Kidney epithelial cell (primary cell): Measurements from ENCODE around the gene PSMC3. TPM values are rescaled to one million over a fixed set of nuclear protein-coding genes. Genes with fewer than 3 reads are reported as not detected.
"Not testable (repeated sequence)": the region's sequence is repeated elsewhere in the genome, so short reads cannot be mapped to it uniquely, and the experiment has no call there.

Experiments
- DNase-seq: peaks from one replicate; pipeline ENCODE4 v3.0.0-alpha.2; 2010; ENCODE audit warnings: low read depth
- H3K27me3 ChIP-seq: 2 replicates; pipeline ENCODE4 v1.6.0; 2011; ENCODE audit warnings: low read length; ENCODE audit not compliant: control insufficient read depth, insufficient read depth
- H3K36me3 ChIP-seq: 2 replicates; pipeline ENCODE4 v1.5.1; 2011; ENCODE audit warnings: low read length; ENCODE audit not compliant: control insufficient read depth, insufficient read depth
- H3K4me3 ChIP-seq: 2 replicates; pipeline ENCODE4 v1.5.1; 2011; ENCODE audit warnings: low read depth, mild to moderate bottlenecking, control low read depth, low read length
- CTCF ChIP-seq: IDR thresholded peaks from 2 replicates; pipeline ENCODE4 v1.5.1; 2011; ENCODE audit warnings: mild to moderate bottlenecking, moderate library complexity, low read length, control low read depth, inconsistent platforms; ENCODE audit not compliant: insufficient read depth, poor library complexity, severe bottlenecking
- total RNA-seq: library from RNA; depleted of rRNA; stranded (reverse); fragments of >200 nt; gene quantifications from 2 replicates; pipeline ENCODE4 v1.2.3, GENCODE V29; 2015

Gene PSMC3
- total RNA-seq, 1 donor from 2014 or later: 126 TPM

GRCh38 chr11:47466701-47467250 lies 40.5 kb upstream of the PSMC3 start:
- no peak for DNase-seq
- TF ChIP-seq CTCF: no peak
- Histone ChIP-seq H3K27me3 (no peaks in the 10 kb centered on the region), H3K4me3 (no peak overlapping the region), H3K36me3 (peaks cover 3% of the 10 kb centered on the region)

- H3K4me3 ChIP-seq: no peak overlapping the region
- no peak for DNase-seq
- no peaks in the 10 kb centered on the region for H3K27me3 ChIP-seq
- no peak for TF ChIP-seq CTCF
- H3K36me3 ChIP-seq: peaks cover 1% of the 10 kb centered on the region
Observed at GRCh38 chr11:47466201-47466600, 40.0 kb upstream of the PSMC3 start.

GRCh38 chr11:47464483-47464882 lies 38.2 kb upstream of the PSMC3 start:
- Histone ChIP-seq H3K36me3 (no peaks in the 10 kb centered on the region), H3K4me3 (no peak overlapping the region)
- no peak for TF ChIP-seq CTCF

GRCh38 chr11:47461876-47462275 lies 35.6 kb upstream of the PSMC3 start:
- Histone ChIP-seq H3K36me3 (no peaks in the 10 kb centered on the region), H3K27me3 (no peaks in the 10 kb centered on the region), H3K4me3 (no peak overlapping the region)
- TF ChIP-seq CTCF: no peak
- no peak for DNase-seq

More at GRCh38 chr11:47464483-47464882, 38.2 kb upstream of the PSMC3 start:
- DNase-seq: no peak
- H3K27me3 ChIP-seq: no peaks in the 10 kb centered on the region

GRCh38 chr11:47460571-47461235 lies 34.5 kb upstream of the PSMC3 start:
- H3K36me3 ChIP-seq: no peaks in the 10 kb centered on the region
- H3K4me3 ChIP-seq: no peak overlapping the region
- DNase-seq: no peak
- no peaks in the 10 kb centered on the region for H3K27me3 ChIP-seq
- TF ChIP-seq CTCF: no peak

- TF ChIP-seq CTCF: peak; percentile 86
- peak; percentile 62 for DNase-seq
- H3K36me3 ChIP-seq, H3K4me3 ChIP-seq, H3K27me3 ChIP-seq: not testable (repeated sequence)
Observed at GRCh38 chr11:47454258-47454671, 28.0 kb upstream of the PSMC3 start.
